AG09319 (cell line): Measurements from ENCODE around the gene NPEPL1.

Experiments used
- DNase-seq: peaks from one replicate; pipeline ENCODE4 v3.0.0-alpha.2; 2010; ENCODE audit warnings: low read depth; ENCODE audit errors: extremely low read depth
- CTCF ChIP-seq: IDR thresholded peaks from 2 replicates; pipeline ENCODE4 v1.5.1; 2011; ENCODE audit warnings: low read depth, mild to moderate bottlenecking, inconsistent platforms, low read length, moderate library complexity

The NPEPL1 gene

DNA sequence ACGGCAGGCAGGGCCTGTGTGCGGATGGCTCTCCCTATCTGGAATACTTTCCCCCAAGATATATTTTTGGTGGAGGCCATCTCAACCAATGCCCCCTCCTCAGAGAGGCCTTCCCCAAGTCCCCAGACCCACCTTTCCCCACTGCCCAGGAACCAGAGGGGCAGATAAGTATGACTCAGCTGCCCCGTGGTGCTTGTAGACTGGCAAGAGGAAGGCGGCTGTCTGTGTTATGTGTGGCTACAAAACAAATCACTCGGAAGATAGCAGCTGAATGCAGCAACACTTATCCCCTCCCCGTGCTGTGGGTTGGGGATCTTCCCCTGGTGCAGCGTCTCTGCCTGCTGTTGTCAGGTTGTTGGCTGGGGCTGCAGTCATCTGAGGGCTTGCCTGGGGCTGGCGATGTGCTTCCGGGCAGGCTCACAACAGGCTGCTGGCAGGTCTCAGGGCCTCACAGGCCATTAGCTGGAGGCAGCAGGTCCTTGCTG is 7.1 kb downstream of the NPEPL1 start:
- DNase-seq, result no peak
- no peak for TF ChIP-seq CTCF

DNA sequence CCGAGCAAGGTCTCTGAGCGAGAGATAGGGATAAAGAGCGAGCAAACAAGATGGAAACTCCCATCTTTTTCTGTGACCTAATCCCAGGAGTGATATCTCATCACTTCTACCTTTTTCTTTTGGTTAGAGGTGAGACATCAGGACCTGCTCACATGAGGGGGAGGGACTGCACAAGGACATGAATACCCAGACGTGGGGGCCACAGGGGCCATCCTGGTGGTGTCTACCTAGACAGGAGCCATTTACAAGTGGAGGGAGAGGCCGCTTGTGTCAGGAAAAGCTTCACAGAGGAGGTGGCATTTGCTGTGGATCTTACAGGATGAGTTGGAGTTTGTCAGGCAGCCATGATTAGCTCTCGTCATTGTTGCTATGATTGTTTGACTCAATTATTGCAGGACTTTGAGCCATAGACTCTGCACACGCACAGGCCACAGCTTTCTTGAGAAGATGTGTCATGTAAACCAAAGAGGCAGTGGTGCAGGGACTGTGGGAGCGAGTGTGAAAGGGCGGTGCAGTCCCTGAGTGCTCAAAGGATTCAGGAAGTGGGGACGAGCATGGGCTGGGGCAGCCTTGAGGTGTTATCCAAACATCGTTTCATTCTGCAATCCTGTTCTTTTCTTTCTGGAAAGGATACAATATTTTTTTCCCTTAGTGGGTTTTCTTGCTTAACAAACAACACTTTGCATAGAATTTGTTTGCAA is 7.7 kb downstream of the NPEPL1 start:
- DNase-seq, result no peak
- no peak for TF ChIP-seq CTCF

GRCh38 chr20:58700823-58701222 is 8.2 kb downstream of the NPEPL1 start:
- no peak for TF ChIP-seq CTCF
- DNase-seq, result no peak

DNA sequence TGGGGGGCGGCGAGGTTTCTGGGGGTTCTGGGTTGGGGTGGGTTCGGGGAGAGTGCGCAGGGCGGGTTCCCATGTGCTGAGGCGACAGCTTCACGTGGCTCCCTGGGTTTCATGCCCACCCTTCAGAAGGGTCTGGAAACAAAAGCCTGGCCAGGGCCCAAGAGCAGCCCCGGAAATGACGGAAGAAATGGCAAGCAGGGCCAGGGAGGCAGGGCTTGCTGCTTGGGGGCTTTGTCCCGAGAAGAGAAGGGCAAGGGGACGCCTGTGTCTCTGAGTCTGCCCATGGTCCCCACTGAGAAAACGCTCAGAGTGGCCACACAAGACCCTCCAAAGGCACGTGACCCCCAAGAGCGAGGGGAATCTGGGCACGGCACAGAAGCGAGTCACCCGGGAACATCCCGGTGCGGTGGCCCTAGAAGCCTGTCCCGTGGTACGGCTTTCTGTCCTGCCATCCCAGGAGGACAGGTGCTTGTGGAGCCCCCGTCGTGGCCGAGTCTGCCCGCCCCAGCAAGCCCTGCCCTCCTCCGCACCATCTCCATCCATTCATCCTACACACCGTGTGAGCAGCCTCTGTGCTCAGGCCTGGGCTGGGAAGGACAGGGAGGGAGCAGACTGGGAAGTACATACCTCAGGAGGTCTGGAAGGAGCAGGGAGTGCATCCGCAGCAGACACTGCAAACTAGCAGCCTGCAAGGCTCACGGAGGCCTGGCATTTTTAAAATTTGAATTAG is 9.0 kb downstream of the NPEPL1 start:
- TF ChIP-seq CTCF, result no peak

GRCh38 chr20:58702161-58702510 is 9.5 kb downstream of the NPEPL1 start:
- no peak for TF ChIP-seq CTCF
- no peak for DNase-seq

More for the DNA sequence above, 9.0 kb downstream of the NPEPL1 start:
- no peak for DNase-seq

DNA sequence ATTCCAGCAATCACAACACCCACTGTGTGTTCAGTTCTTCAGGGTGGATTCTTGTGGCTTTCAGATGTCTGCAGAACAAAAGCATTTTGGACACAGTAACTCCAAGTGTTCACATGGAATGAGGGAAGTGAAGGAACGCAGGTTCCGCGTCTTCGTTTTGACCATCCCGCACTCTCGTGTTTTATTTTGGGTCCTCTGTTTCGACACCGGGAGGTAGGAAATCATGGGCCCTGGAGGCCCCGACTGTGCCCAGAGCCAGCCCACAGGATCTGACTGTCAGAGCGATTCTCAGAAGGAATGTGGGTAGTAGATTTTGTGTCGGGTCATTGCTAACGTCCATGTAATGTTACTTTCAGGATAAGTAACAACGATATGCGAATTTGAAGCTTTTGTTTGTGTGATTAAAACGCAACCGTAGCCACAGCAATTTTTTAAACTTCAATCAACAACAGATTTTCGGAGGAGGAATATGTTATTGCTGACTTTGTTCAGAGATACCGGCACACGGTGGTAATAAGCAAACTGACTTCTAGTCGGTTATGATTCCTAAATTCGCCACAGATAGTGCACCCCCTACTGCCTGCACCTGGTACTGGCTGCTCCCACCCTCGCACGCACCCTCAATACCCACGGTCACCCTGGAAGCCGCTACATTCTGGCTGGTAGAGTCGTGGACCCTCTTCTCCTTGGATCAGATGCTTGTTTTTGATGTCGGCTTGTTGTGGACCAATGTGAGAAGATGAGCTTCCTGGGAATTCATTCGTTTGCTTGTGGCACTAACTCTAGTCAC is 10.5 kb downstream of the NPEPL1 start:
- TF ChIP-seq CTCF, result peak; percentile 27
- DNase-seq, result no peak
